Lower leg skin (tissue), 3 donors: Measurements from ENCODE around the gene MTUS2.

Experiments
- POLR2A ChIP-seq, 2 donors: fragments of 450-650 bp; IDR thresholded peaks; one replicate each; pipeline ENCODE4 v1.6.1; 2016 to 2017; ENCODE audit warnings: antibody characterized with exemption in 2 of 2, mild to moderate bottlenecking in 1 of 2, moderate library complexity in 1 of 2
- TF ChIP-seq, protein P1 (sequence below), 3 donors: fragments of 450-650 bp; IDR thresholded peaks; one replicate each; pipeline ENCODE4 v1.5.1; 2016; ENCODE audit warnings: antibody characterized with exemption in 3 of 3, mild to moderate bottlenecking in 3 of 3, moderate library complexity in 2 of 3

DNA sequence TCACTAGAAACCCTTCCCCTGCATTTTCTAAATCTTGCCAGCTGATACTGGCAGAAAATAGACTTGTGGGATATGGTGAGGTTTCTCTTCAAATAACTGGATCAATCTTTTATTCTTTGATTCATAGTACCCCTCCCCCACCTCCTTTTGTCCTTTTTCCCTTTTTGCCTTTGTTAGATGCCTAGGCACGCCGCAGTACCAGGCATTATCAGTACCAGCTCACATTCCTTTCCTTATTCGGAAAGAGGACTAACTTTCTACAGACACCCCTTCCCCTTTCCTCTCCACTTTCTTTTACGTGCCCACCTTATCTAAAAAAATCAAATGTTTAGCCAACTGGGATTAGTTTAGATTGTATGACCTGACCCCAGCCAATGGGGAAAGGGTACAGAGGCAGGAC is 226.4 kb downstream of the MTUS2 start:
- TF ChIP-seq, protein P1, sequence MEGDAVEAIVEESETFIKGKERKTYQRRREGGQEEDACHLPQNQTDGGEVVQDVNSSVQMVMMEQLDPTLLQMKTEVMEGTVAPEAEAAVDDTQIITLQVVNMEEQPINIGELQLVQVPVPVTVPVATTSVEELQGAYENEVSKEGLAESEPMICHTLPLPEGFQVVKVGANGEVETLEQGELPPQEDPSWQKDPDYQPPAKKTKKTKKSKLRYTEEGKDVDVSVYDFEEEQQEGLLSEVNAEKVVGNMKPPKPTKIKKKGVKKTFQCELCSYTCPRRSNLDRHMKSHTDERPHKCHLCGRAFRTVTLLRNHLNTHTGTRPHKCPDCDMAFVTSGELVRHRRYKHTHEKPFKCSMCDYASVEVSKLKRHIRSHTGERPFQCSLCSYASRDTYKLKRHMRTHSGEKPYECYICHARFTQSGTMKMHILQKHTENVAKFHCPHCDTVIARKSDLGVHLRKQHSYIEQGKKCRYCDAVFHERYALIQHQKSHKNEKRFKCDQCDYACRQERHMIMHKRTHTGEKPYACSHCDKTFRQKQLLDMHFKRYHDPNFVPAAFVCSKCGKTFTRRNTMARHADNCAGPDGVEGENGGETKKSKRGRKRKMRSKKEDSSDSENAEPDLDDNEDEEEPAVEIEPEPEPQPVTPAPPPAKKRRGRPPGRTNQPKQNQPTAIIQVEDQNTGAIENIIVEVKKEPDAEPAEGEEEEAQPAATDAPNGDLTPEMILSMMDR (IDR thresholded peaks at IDR 0.05), result no peak
- TF ChIP-seq POLR2A (IDR thresholded peaks at IDR 0.05), result no peak
